Measurements from ENCODE around the gene GDA.

DNA sequence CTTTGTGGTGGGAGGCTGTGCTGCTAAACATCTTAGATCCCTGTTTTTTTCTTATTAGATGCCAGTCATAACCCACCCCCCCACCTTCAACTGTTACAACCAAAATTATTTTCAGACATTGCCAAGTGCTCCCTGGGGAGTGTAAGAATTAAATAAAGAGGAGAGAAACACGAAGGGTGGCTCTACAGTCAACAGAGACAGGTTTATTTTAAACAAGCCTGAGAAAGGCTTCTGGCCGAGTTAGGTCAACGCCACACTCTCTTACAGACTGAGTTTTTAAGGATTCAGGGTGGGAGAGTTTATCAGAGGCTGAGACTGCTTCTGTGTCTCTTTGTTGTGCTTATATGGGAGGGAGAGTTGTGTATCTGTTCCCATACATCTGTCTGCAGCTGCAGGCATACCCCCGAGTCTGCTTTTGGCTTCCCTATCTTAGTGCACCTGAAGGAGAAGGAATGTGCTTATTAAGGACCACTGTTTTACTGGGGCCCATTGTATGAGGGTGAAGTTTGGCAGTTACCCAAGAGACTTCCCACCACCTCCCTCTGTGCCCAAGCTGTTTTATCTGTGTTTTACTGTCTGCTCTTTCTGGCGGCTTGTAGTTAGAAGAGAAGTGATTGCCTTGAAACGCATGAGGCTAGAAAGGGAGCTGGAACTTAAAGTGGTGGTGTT lies 11.4 kb upstream of the GDA start:
- no peak for TF ChIP-seq SIN3A (IDR thresholded peaks at IDR 0.05; ENCODE audit: borderline replicate concordance, insufficient read depth, low read depth, low read length)
- TF ChIP-seq, protein P1, sequence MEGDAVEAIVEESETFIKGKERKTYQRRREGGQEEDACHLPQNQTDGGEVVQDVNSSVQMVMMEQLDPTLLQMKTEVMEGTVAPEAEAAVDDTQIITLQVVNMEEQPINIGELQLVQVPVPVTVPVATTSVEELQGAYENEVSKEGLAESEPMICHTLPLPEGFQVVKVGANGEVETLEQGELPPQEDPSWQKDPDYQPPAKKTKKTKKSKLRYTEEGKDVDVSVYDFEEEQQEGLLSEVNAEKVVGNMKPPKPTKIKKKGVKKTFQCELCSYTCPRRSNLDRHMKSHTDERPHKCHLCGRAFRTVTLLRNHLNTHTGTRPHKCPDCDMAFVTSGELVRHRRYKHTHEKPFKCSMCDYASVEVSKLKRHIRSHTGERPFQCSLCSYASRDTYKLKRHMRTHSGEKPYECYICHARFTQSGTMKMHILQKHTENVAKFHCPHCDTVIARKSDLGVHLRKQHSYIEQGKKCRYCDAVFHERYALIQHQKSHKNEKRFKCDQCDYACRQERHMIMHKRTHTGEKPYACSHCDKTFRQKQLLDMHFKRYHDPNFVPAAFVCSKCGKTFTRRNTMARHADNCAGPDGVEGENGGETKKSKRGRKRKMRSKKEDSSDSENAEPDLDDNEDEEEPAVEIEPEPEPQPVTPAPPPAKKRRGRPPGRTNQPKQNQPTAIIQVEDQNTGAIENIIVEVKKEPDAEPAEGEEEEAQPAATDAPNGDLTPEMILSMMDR (IDR thresholded peaks at IDR 0.05), result no peak
